Endothelial cell (in vitro differentiated cells): ENCODE measurements around the gene LAMB2. TPM values are rescaled to one million over a fixed set of nuclear protein-coding genes. Genes with fewer than 3 reads are reported as not detected.

Experiments
- DNase-seq: peaks from one replicate; pipeline ENCODE4 v3.0.0; 2021; ENCODE audit warnings: low spot score
- H3K27ac Mint-ChIP-seq: one replicate; pipeline ENCODE4 v1.8.0; 2021; ENCODE audit warnings: mixed read lengths, inconsistent platforms; ENCODE audit not compliant: unreplicated experiment
- H3K27me3 Mint-ChIP-seq: one replicate; pipeline ENCODE4 v1.8.0; 2021; ENCODE audit warnings: mild to moderate bottlenecking, moderate library complexity, mixed read lengths, inconsistent platforms; ENCODE audit not compliant: unreplicated experiment
- H3K36me3 Mint-ChIP-seq: one replicate; pipeline ENCODE4 v1.8.0; 2021; ENCODE audit warnings: mild to moderate bottlenecking, low read depth, mixed read lengths, inconsistent platforms; ENCODE audit not compliant: unreplicated experiment
- H3K4me1 Mint-ChIP-seq: one replicate; pipeline ENCODE4 v1.8.0; 2021; ENCODE audit warnings: mild to moderate bottlenecking, mixed read lengths, inconsistent platforms; ENCODE audit not compliant: unreplicated experiment
- H3K4me3 Mint-ChIP-seq: one replicate; pipeline ENCODE4 v1.8.0; 2021; ENCODE audit warnings: mild to moderate bottlenecking, mixed read lengths, inconsistent platforms; ENCODE audit not compliant: unreplicated experiment
- H3K9me3 Mint-ChIP-seq: one replicate; pipeline ENCODE4 v1.8.0; 2021; ENCODE audit warnings: mixed read lengths, inconsistent platforms; ENCODE audit not compliant: unreplicated experiment
- CTCF ChIP-seq: fragments of 200-600 bp; sonication (generic); IDR thresholded peaks from one replicate; pipeline ENCODE4 v1.5.0; 2021; ENCODE audit warnings: antibody characterized with exemption; ENCODE audit not compliant: unreplicated experiment
- microRNA-seq: library from miRNA; unstranded; fragments of <30 nt; microRNA quantifications from one replicate; pipeline ENCODE4, GENCODE V29; 2020; ENCODE audit not compliant: unreplicated experiment
- total RNA-seq: library from RNA; stranded (reverse); fragmentation: NEBNext Ultra II Directional; extraction: Animal tissue kit (Norgen Biotek cat#: 25700); gene quantifications from one replicate; pipeline ENCODE4 v1.2.1, GENCODE V29; 2021; ENCODE audit not compliant: unreplicated experiment

Gene LAMB2
- total RNA-seq, 1 donor from 2014 or later, result 259 TPM

- no peak overlapping the region for H3K27ac Mint-ChIP-seq
- no peak overlapping the region for H3K4me3 Mint-ChIP-seq
- H3K27me3 Mint-ChIP-seq, result no peaks in the 10 kb centered on the region
- peaks cover 7% of the 10 kb centered on the region for H3K36me3 Mint-ChIP-seq
- H3K4me1 Mint-ChIP-seq, result no peaks in the 10 kb centered on the region
- no peaks in the 10 kb centered on the region for H3K9me3 Mint-ChIP-seq
- TF ChIP-seq CTCF, result no peak
- no peak for DNase-seq
Measured at GRCh38 chr3:49079270-49079669, 53.6 kb downstream of the LAMB2 start.

- Mint-ChIP-seq H3K36me3 (peaks cover 19% of the 10 kb centered on the region), H3K9me3 (no peaks in the 10 kb centered on the region), H3K4me3 (no peak overlapping the region), H3K27me3 (no peaks in the 10 kb centered on the region), H3K27ac (no peak overlapping the region), H3K4me1 (no peaks in the 10 kb centered on the region)
- no peak for TF ChIP-seq CTCF
- no peak for DNase-seq
Measured at GRCh38 chr3:49076646-49077045, 56.2 kb downstream of the LAMB2 start.

- H3K4me1 Mint-ChIP-seq, result no peaks in the 10 kb centered on the region
- H3K9me3 Mint-ChIP-seq, result no peaks in the 10 kb centered on the region
- no peak for TF ChIP-seq CTCF
- peaks cover 23% of the 10 kb centered on the region for H3K36me3 Mint-ChIP-seq
- H3K27me3 Mint-ChIP-seq, result no peaks in the 10 kb centered on the region
- DNase-seq, result no peak
- no peak overlapping the region for H3K27ac Mint-ChIP-seq
- no peak overlapping the region for H3K4me3 Mint-ChIP-seq
Measured at GRCh38 chr3:49076116-49076515, 56.7 kb downstream of the LAMB2 start.

Small RNA genes within 50 kb of the gene (microRNA-seq; reads per million reads assigned to microRNA genes)
- gene MIR6890, result 1.3 reads per million, percentile 19 among the genes with 10 or more reads in this experiment

Other genes with a start within 250 kb of the LAMB2 start
- 3.6 TPM for gene SLC25A20, start 234.2 kb downstream of the LAMB2 start, total RNA-seq
- 57.0 TPM for gene ARIH2, start 214.2 kb downstream of the LAMB2 start, total RNA-seq
- gene P4HTM, start 142.8 kb downstream of the LAMB2 start, total RNA-seq, result 9.3 TPM
- 148 TPM for gene WDR6, start 125.7 kb downstream of the LAMB2 start, total RNA-seq
- gene DALRD3, start 114.5 kb downstream of the LAMB2 start, total RNA-seq, result 27.8 TPM
- 32.3 TPM for gene NDUFAF3, start 110.9 kb downstream of the LAMB2 start, total RNA-seq
- gene IMPDH2, start 103.7 kb downstream of the LAMB2 start, total RNA-seq, result 111 TPM
- gene QRICH1, start 39.0 kb downstream of the LAMB2 start, total RNA-seq, result 136 TPM
- gene QARS1, start 28.3 kb downstream of the LAMB2 start, total RNA-seq, result 416 TPM
- gene USP19, start 12.2 kb downstream of the LAMB2 start, total RNA-seq, result 38.8 TPM
- gene CCDC71, start 33.3 kb upstream of the LAMB2 start, total RNA-seq, result 24.8 TPM
- 16.7 TPM for gene KLHDC8B, start 38.5 kb upstream of the LAMB2 start, total RNA-seq
- 3.8 TPM for gene C3orf62, start 144.2 kb upstream of the LAMB2 start, total RNA-seq
- gene USP4, start 207.0 kb upstream of the LAMB2 start, total RNA-seq, result 55.0 TPM
- 374 TPM for gene GPX1, start 225.3 kb upstream of the LAMB2 start, total RNA-seq